Mucosa of rectum (tissue), 2 donors: ENCODE measurements around the gene PLK1.

Experiments used
- H3K27ac ChIP-seq, 2 donors: one replicate each; pipeline ENCODE4 v1.7.0; 2013; ENCODE audit warnings: inconsistent platforms in 2 of 2, low read depth in 2 of 2, low read length in 2 of 2
- H3K27me3 ChIP-seq, 2 donors: one replicate each; pipeline ENCODE4 v1.7.0; 2013; ENCODE audit warnings: low read length in 2 of 2; ENCODE audit not compliant: control insufficient read depth in 2 of 2, insufficient read depth in 2 of 2
- H3K36me3 ChIP-seq, 2 donors: one replicate each; pipeline ENCODE4 v1.7.0; 2013; ENCODE audit warnings: low read length in 2 of 2; ENCODE audit not compliant: control insufficient read depth in 2 of 2, insufficient read depth in 2 of 2
- H3K4me1 ChIP-seq, 2 donors: one replicate each; pipeline ENCODE4 v1.7.0; 2013; ENCODE audit warnings: low read length in 2 of 2, mild to moderate bottlenecking in 1 of 2; ENCODE audit not compliant: control insufficient read depth in 2 of 2, insufficient read depth in 2 of 2
- H3K4me3 ChIP-seq, 2 donors: one replicate each; pipeline ENCODE4 v1.7.0; 2013; ENCODE audit warnings: low read length in 2 of 2
- H3K9ac ChIP-seq, 2 donors: one replicate each; pipeline ENCODE4 v1.7.0; 2013; ENCODE audit warnings: low read length in 2 of 2, low read depth in 1 of 2, mild to moderate bottlenecking in 1 of 2
- H3K9me3 ChIP-seq, 2 donors: one replicate each; pipeline ENCODE4 v1.7.0; 2013; ENCODE audit warnings: low read length in 2 of 2; ENCODE audit not compliant: control insufficient read depth in 2 of 2
- donor health status: healthy.
- donor health status: Normal muscosa, but diverticular disease.

Gene PLK1

DNA sequence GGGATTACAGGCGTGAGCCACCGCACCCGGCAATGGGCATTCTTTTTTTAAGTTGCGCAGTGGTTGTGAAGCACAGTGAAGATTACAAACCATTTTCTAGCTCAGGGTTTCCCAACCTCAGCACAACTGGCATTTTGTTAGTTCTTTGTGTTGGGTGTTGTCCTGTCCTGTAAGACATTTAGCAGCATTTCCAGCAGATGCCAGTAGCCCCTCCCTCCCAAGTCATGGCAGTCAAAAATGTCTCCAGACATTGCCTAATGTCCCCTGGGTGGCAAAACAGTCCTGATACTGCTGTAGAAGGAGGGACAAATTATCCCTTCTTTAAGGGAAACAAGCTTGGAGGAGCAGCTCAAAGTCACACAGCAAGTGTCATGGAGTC lies 15.6 kb downstream of the PLK1 start:
- Histone ChIP-seq H3K27ac (no peak overlapping the region), H3K27me3 (no peaks in the 10 kb centered on the region), H3K9ac (no peak overlapping the region), H3K4me3 (no peak overlapping the region), H3K4me1 (peaks cover 0 to 6% of the 10 kb centered on the region in 2 donors), H3K9me3 (no peaks in the 10 kb centered on the region), H3K36me3 (peaks cover 69 to 71% of the 10 kb centered on the region in 2 donors)

DNA sequence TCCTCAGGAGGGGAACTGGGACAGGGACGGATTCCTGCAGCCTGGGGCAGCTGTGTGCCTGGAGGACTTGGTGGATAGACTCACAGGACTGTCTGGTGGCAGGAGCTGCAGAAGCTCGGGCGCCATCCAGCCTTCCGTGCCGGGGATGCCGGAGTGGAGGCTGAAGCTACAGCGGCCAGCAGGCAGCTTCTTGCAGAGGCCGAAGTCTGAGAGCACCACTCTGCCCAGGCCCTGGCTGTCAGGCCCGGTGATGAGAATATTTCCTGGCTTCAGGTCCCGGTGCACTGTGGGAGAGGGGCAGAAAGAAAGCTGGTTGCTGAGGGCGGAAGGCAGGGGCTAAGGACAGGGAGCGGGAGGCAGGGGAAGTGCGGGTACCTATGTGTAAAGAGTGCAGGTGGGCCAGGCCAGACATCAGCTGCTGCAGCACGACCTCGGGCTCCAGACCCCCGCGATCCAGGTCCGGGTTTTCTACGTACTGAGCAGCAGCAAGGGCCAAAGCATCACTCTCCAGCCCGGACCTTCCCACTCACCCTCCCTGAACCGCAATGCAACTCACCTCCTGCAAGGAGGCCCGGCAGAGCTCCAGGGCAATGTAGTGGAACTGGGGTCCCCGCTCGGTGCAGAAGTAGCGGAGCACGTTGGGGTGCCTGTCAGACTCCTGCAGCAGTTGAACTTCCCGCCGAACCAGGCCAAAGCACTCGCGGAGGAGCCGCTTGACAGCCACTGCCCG lies 16.1 kb downstream of the PLK1 start:
- Histone ChIP-seq H3K4me1 (peaks cover 0 to 9% of the 10 kb centered on the region in 2 donors), H3K27ac (no peak overlapping the region), H3K27me3 (no peaks in the 10 kb centered on the region), H3K9ac (no peak overlapping the region), H3K4me3 (no peak overlapping the region), H3K9me3 (no peaks in the 10 kb centered on the region), H3K36me3 (peaks cover 64 to 66% of the 10 kb centered on the region in 2 donors)

DNA sequence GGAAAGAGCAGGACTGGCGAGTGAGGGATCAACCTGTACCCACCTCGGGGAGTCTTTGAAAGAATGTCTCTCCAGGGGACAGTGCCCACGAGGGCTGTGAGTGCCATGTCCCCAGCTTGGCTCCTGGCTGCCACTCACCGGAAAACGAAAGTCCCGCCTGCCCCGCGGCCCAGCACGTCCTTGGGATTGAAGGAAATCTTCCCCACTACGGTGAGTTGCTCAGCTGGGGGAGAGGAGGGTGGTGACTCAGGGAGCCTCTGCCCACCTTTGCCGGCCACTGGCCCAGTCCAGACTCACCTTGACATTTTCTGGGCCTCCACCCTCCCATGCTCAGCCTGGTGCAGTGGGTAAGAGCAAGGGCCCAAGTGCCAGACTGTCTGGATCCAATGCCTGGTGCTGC lies 17.1 kb downstream of the PLK1 start:
- H3K9ac ChIP-seq, result no peak overlapping the region
- peaks cover 0 to 9% of the 10 kb centered on the region in 2 donors for H3K4me1 ChIP-seq
- no peak overlapping the region for H3K4me3 ChIP-seq
- H3K27ac ChIP-seq, result no peak overlapping the region
- H3K27me3 ChIP-seq, result no peaks in the 10 kb centered on the region
- H3K9me3 ChIP-seq, result no peaks in the 10 kb centered on the region
- H3K36me3 ChIP-seq, result peaks cover 62 to 65% of the 10 kb centered on the region in 2 donors

DNA sequence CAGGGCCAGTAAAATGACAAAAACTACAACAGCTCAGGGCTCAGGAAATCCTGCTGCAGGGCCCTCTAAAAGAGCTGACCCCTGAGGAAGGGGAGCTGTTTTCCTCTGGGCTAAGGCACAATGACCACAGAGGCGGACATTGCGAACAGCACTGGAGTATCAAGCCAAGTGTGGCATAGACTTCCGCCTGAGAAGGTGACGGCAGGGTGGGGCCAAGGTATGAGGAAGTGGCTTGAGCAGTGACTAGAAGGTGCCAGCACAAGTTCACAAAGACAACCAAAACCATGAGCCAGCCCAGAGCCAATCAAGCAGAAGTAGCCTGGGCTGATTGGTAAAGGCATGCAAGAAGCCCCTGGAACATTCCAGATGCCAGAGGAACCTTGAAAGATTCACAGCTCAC lies 20.4 kb downstream of the PLK1 start:
- Histone ChIP-seq H3K9ac (peak overlapping the region; percentile 41 to 46), H3K27me3 (no peaks in the 10 kb centered on the region), H3K9me3 (no peaks in the 10 kb centered on the region), H3K4me1 (peaks cover 0 to 9% of the 10 kb centered on the region in 2 donors), H3K36me3 (peaks cover 62 to 68% of the 10 kb centered on the region in 2 donors), H3K27ac (peak overlapping the region; percentile 80 to 85), H3K4me3 (peak overlapping the region in 1 of 2 donors; percentile 15)

DNA sequence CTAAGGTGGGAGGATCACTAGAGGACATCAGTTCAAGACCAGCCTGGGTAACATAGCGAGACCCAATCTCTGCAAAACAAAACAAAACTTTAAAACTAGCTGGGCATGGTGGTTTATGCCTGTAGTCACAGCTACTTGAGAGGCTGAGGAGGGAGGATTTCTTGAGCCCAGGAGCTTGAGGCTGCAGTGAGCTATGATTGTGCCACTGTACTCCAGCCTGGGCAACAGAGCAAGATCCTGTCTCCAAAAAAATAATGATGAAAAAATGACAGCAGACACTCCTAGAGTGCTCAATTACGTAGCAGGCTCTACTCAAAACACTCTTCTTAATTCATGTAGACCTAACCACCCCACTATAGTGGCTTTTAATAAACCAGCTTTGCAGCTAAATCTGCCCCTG lies 21.4 kb downstream of the PLK1 start:
- Histone ChIP-seq H3K36me3 (peaks cover 64 to 65% of the 10 kb centered on the region in 2 donors), H3K9ac (peak overlapping the region in 1 of 2 donors; percentile 12), H3K4me1 (peaks cover 0 to 9% of the 10 kb centered on the region in 2 donors), H3K9me3 (no peaks in the 10 kb centered on the region), H3K27me3 (no peaks in the 10 kb centered on the region), H3K27ac (peak overlapping the region; percentile 48 to 62), H3K4me3 (no peak overlapping the region)

DNA sequence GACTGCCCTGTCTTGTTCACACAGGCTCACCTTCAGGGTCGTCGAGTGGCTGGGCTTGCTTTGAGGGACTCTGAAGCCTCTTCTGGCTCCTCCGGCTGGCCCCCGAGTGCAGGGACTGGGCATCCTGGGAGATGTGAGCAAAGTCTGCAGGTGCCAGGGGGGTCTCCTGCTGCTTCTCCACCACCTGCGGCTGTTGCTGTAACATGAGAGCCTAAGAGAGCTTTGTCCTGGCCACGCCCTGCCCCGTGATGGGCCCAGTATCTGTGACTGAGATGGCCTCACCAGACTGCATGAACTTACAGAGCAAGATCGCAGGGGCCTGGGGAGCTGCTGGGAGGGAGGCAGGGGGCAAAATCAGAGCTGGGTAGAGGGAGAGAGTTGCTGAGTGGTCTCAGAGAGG lies 21.8 kb downstream of the PLK1 start:
- Histone ChIP-seq H3K27me3 (no peaks in the 10 kb centered on the region), H3K9ac (no peak overlapping the region), H3K4me1 (peaks cover 0 to 9% of the 10 kb centered on the region in 2 donors), H3K9me3 (no peaks in the 10 kb centered on the region), H3K4me3 (no peak overlapping the region), H3K27ac (peak overlapping the region; percentile 48), H3K36me3 (peaks cover 67 to 69% of the 10 kb centered on the region in 2 donors)

DNA sequence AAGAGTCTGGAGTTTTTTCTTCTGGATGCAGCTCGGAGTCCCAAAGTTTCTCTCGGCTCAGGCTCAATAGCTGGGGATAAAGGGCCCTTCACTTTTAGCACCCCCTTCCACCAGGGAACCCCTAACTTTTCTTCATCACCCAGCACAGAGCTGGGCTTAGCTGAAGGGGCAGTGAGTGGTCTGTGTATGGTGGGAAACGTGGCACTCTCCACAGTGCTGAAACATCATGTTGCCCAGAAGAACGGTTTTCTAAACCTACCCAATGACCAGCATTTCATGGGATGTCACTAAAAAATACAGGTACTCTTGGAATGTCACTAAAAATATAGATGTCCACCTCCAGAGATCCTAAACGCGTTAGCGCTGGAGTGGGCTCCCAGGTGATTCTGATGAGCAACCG lies 22.4 kb downstream of the PLK1 start:
- peak overlapping the region; percentile 48 for H3K27ac ChIP-seq
- H3K27me3 ChIP-seq, result no peaks in the 10 kb centered on the region
- H3K9me3 ChIP-seq, result no peaks in the 10 kb centered on the region
- peaks cover 68% of the 10 kb centered on the region in 2 donors for H3K36me3 ChIP-seq
- H3K4me1 ChIP-seq, result peaks cover 0 to 9% of the 10 kb centered on the region in 2 donors
- no peak overlapping the region for H3K9ac ChIP-seq
- H3K4me3 ChIP-seq, result no peak overlapping the region

DNA sequence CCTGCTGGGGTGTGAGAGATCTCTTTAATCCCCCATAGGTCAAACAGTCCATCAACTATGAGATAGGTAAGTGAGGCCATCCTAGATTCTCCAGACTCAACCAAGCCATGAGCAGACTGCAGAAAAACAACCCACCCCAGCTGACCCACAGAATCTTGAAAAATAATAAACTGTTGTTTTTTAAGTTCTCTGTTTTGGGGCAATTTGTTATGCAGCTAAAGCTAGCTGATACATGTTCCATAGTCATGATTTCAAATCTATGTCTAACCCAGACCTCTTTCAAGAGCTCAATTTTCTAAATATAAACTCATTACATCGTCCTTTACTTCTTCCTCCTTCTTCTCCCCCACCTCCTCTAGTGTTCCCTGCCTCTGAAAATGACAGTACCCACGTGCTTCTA lies 24.3 kb downstream of the PLK1 start:
- Histone ChIP-seq H3K9ac (no peak overlapping the region), H3K9me3 (no peaks in the 10 kb centered on the region), H3K4me1 (peaks cover 0 to 9% of the 10 kb centered on the region in 2 donors), H3K27ac (no peak overlapping the region), H3K27me3 (no peaks in the 10 kb centered on the region), H3K4me3 (no peak overlapping the region), H3K36me3 (peaks cover 69 to 73% of the 10 kb centered on the region in 2 donors)

DNA sequence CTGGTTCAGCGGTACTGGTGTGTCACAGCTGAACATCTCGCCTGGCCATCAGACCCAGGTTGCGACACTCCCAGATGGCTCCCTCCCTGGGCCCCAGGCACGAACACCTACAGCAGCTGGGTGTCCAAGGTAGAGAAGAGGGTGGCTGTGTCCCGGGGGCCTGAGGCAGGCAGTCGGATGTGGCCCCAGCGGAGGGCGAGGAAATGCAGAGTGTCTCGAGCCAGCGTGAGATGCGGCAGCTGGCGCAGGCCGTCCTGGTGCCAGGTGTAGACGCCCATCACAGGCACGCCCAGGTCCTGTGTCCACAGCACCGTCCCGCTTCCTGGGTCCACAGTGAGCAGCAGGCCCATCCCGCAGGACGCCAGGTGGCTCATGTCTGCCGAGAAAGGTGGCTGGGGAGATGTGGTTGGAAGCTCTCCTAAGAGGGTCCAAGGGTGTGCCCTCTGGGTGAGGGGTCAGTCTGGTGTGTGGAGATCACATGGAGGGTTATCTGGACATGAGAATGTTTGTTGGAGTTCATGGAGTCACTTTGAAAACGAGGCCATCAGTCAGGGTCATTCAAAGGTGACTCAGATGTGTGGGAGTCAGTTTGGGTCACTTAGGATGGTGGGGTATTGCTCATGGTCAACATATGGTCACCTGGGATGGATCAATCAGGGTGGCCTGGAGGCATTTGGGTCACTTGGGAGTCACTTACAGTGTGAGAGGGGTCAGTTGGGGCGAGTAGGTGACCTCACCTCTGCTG lies 26.3 kb downstream of the PLK1 start:
- Histone ChIP-seq H3K36me3 (peaks cover 78 to 80% of the 10 kb centered on the region in 2 donors), H3K9ac (no peak overlapping the region), H3K27me3 (no peaks in the 10 kb centered on the region), H3K4me3 (no peak overlapping the region), H3K4me1 (no peaks in the 10 kb centered on the region), H3K27ac (peak overlapping the region in 1 of 2 donors; percentile 17), H3K9me3 (peaks cover 0 to 7% of the 10 kb centered on the region in 2 donors)

DNA sequence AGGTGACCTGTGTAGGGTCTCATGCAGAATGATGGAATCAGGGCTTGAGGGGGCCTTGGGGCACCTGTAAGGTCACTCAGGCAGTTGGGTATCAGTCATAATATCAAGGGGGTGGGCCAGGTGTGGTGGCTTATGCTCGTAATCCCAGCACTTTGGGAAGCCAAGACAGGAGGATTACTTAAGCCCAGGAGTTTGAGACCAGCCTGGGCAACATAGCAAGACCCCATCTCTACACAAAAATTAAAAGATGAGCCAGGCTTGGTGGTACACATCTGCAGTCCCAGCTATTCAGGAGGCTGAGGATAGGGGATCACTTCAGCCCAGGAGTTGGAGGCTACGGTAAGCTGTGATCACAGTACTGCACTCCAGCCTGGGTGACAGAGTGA lies 26.8 kb downstream of the PLK1 start:
- Histone ChIP-seq H3K9me3 (peaks cover 0 to 7% of the 10 kb centered on the region in 2 donors), H3K36me3 (peaks cover 79 to 81% of the 10 kb centered on the region in 2 donors), H3K9ac (no peak overlapping the region), H3K27me3 (no peaks in the 10 kb centered on the region), H3K4me3 (no peak overlapping the region), H3K27ac (no peak overlapping the region), H3K4me1 (no peaks in the 10 kb centered on the region)
